Panc1 (cell line): ENCODE measurements around the gene ELOVL2. TPM values are rescaled to one million over a fixed set of nuclear protein-coding genes. Genes with fewer than 3 reads are reported as not detected.
"Not testable (repeated sequence)": the region's sequence is repeated elsewhere in the genome, so short reads cannot be mapped to it uniquely, and the experiment has no call there.

Source experiments
- ATAC-seq: fragments of 200-7000 bp; cut with Tn5 transposase; 2 replicates; pipeline ENCODE4 v1.9.1; 2020; ENCODE audit warnings: mild to moderate bottlenecking, moderate library complexity
- BruUV-seq: library from RNA; stranded (reverse); fragments of 400-500 nt; replicated peaks from 2 replicates; lab custom pipeline; 2021; lab: Mats Ljungman, UMichigan
- CTCF ChIA-PET: fragments of 300-600 bp; sonication (Branson Sonifier 250); formaldehyde crosslinking; loops from one replicate; lab custom pipeline; 2022; ENCODE audit warnings: antibody characterized with exemption; lab: Charles Lee
- POLR2A ChIA-PET: fragments of 300-600 bp; sonication (Branson Sonifier 250); formaldehyde crosslinking; loops from one replicate; lab custom pipeline; 2022; ENCODE audit warnings: antibody characterized with exemption; lab: Charles Lee
- DNase-seq: peaks from one replicate; pipeline ENCODE4 v3.0.0-alpha.2; 2010; ENCODE audit warnings: low read depth, low spot score
- H3K27ac ChIP-seq: 2 replicates; pipeline ENCODE4 v1.5.1; 2011; ENCODE audit warnings: mild to moderate bottlenecking, low read length, inconsistent platforms
- H3K27me3 ChIP-seq: fragments of 200-500 bp; sonication (Bioruptor generic); 2 replicates; pipeline ENCODE4 v1.6.0; 2014; ENCODE audit warnings: low read length, inconsistent platforms; ENCODE audit not compliant: control insufficient read depth, insufficient read depth
- H3K36me3 ChIP-seq: fragments of 200-500 bp; sonication (Bioruptor generic); 2 replicates; pipeline ENCODE4 v1.5.1; 2014; ENCODE audit warnings: inconsistent platforms, mild to moderate bottlenecking, low read length, moderate library complexity; ENCODE audit not compliant: control insufficient read depth, insufficient read depth
- H3K4me1 ChIP-seq: 2 replicates; pipeline ENCODE4 v1.5.1; 2011; ENCODE audit warnings: inconsistent platforms, mild to moderate bottlenecking, low read length, moderate library complexity; ENCODE audit not compliant: control insufficient read depth, insufficient read depth
- H3K4me3 ChIP-seq, 2 experiments: 2 replicates each; pipeline ENCODE4 v1.5.1; 2011 to 2012; ENCODE audit warnings: low read depth in 2 of 2, low read length in 2 of 2, mild to moderate bottlenecking in 2 of 2, inconsistent platforms in 1 of 2, moderate library complexity in 1 of 2
- H3K9me3 ChIP-seq: fragments of 200-500 bp; sonication (Bioruptor generic); 2 replicates; pipeline ENCODE4 v1.5.1; 2014; ENCODE audit warnings: low read depth, mild to moderate bottlenecking, inconsistent platforms, low read length, moderate library complexity; ENCODE audit not compliant: control insufficient read depth, insufficient read depth
- POLR2AphosphoS5 ChIP-seq: IDR thresholded peaks from 2 replicates; pipeline ENCODE4 v1.6.1; 2012; ENCODE audit warnings: mild to moderate bottlenecking, low read depth, low read length, moderate library complexity
- REST ChIP-seq, 2 experiments: IDR thresholded peaks; 2 replicates each; pipeline ENCODE4 v1.6.1; 2011 to 2012; ENCODE audit warnings: low read depth in 2 of 2, control low read depth in 1 of 2, low read length in 1 of 2, mild to moderate bottlenecking in 1 of 2, moderate library complexity in 1 of 2; ENCODE audit not compliant: insufficient read depth in 1 of 2
- SIN3A ChIP-seq: IDR thresholded peaks from 2 replicates; pipeline ENCODE4 v1.6.1; 2012; ENCODE audit warnings: low read depth, mild to moderate bottlenecking, low read length, moderate library complexity, borderline replicate concordance; ENCODE audit not compliant: insufficient read depth
- TCF7L2 ChIP-seq: IDR thresholded peaks from 2 replicates; pipeline ENCODE4 v1.6.1; 2011; ENCODE audit warnings: mild to moderate bottlenecking, low read depth, low read length, inconsistent platforms
- in situ Hi-C: cut with HindIII; loops from 2 replicates; pipeline ENCODE4 v1.10.0; 2016; ENCODE audit warnings: low sequenced_read_pairs, low pct_unique_long_range_greater_than_20kb
- intact Hi-C: fragments of 100-400 bp; cut with micrococcal nuclease; formaldehyde crosslinking; loops from one replicate; pipeline ENCODE4 v1.10.0; 2022; ENCODE audit not compliant: unreplicated experiment
- total RNA-seq: library from RNA; stranded (reverse); gene quantifications from one replicate; pipeline ENCODE4 v1.2.1, GENCODE V29; 2021; ENCODE audit not compliant: unreplicated experiment
- TF ChIP-seq, protein P1 (sequence below): fragments of 450-650 bp; IDR thresholded peaks from 2 replicates; pipeline ENCODE4 v1.5.1; 2017; ENCODE audit warnings: mild to moderate bottlenecking

Gene ELOVL2
- total RNA-seq, 1 experiment from 2014 or later = 27.8 TPM

GRCh38 chr6:11006061-11006460, 38.0 kb downstream of the ELOVL2 start:
- Histone ChIP-seq H3K9me3 (no peaks in the 10 kb centered on the region), H3K36me3 (no peaks in the 10 kb centered on the region), H3K27me3 (no peaks in the 10 kb centered on the region), H3K4me3 (no peak overlapping the region), H3K4me1 (peaks cover 45% of the 10 kb centered on the region), H3K27ac (peak overlapping the region; percentile 18; the same call in 1 of the 2 replicates)
- no TSS peak for BruUV-seq
- TF ChIP-seq POLR2AphosphoS5 (no peak), SIN3A (no peak), TCF7L2 (no peak), REST (IDR thresholded peaks at IDR 0.05; ENCODE audit: insufficient read depth in 1 of 2, low read depth in 2 of 2, low read length in 1 of 2) (no peak)
- TF ChIP-seq, protein P1, sequence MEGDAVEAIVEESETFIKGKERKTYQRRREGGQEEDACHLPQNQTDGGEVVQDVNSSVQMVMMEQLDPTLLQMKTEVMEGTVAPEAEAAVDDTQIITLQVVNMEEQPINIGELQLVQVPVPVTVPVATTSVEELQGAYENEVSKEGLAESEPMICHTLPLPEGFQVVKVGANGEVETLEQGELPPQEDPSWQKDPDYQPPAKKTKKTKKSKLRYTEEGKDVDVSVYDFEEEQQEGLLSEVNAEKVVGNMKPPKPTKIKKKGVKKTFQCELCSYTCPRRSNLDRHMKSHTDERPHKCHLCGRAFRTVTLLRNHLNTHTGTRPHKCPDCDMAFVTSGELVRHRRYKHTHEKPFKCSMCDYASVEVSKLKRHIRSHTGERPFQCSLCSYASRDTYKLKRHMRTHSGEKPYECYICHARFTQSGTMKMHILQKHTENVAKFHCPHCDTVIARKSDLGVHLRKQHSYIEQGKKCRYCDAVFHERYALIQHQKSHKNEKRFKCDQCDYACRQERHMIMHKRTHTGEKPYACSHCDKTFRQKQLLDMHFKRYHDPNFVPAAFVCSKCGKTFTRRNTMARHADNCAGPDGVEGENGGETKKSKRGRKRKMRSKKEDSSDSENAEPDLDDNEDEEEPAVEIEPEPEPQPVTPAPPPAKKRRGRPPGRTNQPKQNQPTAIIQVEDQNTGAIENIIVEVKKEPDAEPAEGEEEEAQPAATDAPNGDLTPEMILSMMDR = no peak
- intact Hi-C loops = loop anchor here (5.0 kb wide), 1 partner anchor 36 kb away; the partner anchor contains the start of gene ELOVL2
- in situ Hi-C loops = no loop called here
- no peak for ATAC-seq
- ChIA-PET CTCF (no interaction called here), POLR2A (no interaction called here)
- no peak for DNase-seq

DNA sequence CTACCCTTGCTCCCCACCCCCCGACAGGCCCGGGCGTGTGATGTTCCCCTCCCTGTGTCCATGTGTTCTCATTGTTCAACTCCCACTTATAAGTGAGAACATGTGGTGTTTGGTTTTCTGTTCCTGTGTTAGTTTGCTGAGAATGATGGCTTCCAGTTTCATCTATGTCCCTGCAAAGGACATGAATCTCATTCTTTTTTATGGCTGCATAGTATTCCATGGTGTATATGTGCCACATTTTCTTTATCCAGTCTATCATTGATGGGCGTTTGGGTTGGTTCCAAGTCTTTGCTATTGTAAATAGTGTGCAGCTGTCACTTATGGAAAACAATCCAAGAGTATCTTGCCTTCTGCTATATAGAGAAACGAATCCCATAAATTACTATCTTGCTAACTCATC, 40.8 kb downstream of the ELOVL2 start:
- ATAC-seq, POLR2A ChIA-PET, H3K36me3 ChIP-seq, DNase-seq, H3K27ac ChIP-seq, H3K9me3 ChIP-seq, H3K4me3 ChIP-seq, BruUV-seq, H3K27me3 ChIP-seq, intact Hi-C loops, in situ Hi-C loops, CTCF ChIA-PET: not testable (repeated sequence)
- peaks cover 26% of the 10 kb centered on the region for H3K4me1 ChIP-seq

GRCh38 chr6:11002176-11002575, 41.9 kb downstream of the ELOVL2 start:
- H3K4me3 ChIP-seq = no peak overlapping the region
- no TSS peak for BruUV-seq
- ATAC-seq (no peak), DNase-seq (no peak)
- POLR2A ChIA-PET = no interaction called here
- in situ Hi-C loops (no loop called here), intact Hi-C loops (no loop called here)
- no peaks in the 10 kb centered on the region for H3K27me3 ChIP-seq
- H3K4me1 ChIP-seq = peaks cover 14% of the 10 kb centered on the region
- TF ChIP-seq POLR2AphosphoS5 (no peak), SIN3A (no peak), TCF7L2 (no peak), REST (IDR thresholded peaks at IDR 0.05; ENCODE audit: insufficient read depth in 1 of 2, low read depth in 2 of 2, low read length in 1 of 2) (no peak)
- TF ChIP-seq, protein P1 = no peak
- CTCF ChIA-PET = no interaction called here
- H3K27ac ChIP-seq = no peak overlapping the region
- no peaks in the 10 kb centered on the region for H3K36me3 ChIP-seq
- H3K9me3 ChIP-seq = no peaks in the 10 kb centered on the region
